GM18909 (cell line): ENCODE measurements around the gene ACOT6.
"Not testable (repeated sequence)": the region's sequence is repeated elsewhere in the genome, so short reads cannot be mapped to it uniquely, and the experiment has no call there.

ENCODE experiments used
- ATAC-seq: cut with Tn5 transposase; IDR thresholded peaks from one replicate; pipeline ENCODE4 v1.9.1; 2021; ENCODE audit warnings: mild to moderate bottlenecking; ENCODE audit not compliant: unreplicated experiment, poor library complexity

ACOT6 gene

GRCh38 chr14:73644531-73645247 lies 32.4 kb downstream of the ACOT6 start, which contains the start of gene DNAL1:
DNAL1 (plus strand) TSS chr14:73644986; CDS start chr14:73645040, 54 bp downstream.
- ATAC-seq, result peak; percentile 96

GRCh38 chr14:73645248-73645610 lies 32.9 kb downstream of the ACOT6 start:
- ATAC-seq, result no peak

- no peak for ATAC-seq
Measured at GRCh38 chr14:73651005-73651404, 38.7 kb downstream of the ACOT6 start.

GRCh38 chr14:73655851-73656250 lies 43.5 kb downstream of the ACOT6 start:
- no peak for ATAC-seq

GRCh38 chr14:73659202-73659601 lies 46.9 kb downstream of the ACOT6 start:
- not testable (repeated sequence) for ATAC-seq

- ATAC-seq, result no peak
Measured at GRCh38 chr14:73660511-73660910, 48.2 kb downstream of the ACOT6 start.

GRCh38 chr14:73661872-73662271 lies 49.6 kb downstream of the ACOT6 start:
- no peak for ATAC-seq

GRCh38 chr14:73662487-73662943 lies 50.2 kb downstream of the ACOT6 start:
- ATAC-seq, result no peak

GRCh38 chr14:73663548-73664212 lies 51.4 kb downstream of the ACOT6 start:
- no peak for ATAC-seq

- ATAC-seq, result no peak
Measured at GRCh38 chr14:73665130-73665529, 52.8 kb downstream of the ACOT6 start.

- ATAC-seq, result no peak
Measured at GRCh38 chr14:73666583-73666982, 54.3 kb downstream of the ACOT6 start.

- ATAC-seq, result no peak
Measured at GRCh38 chr14:73667854-73668253, 55.5 kb downstream of the ACOT6 start.
